ENCODE results near the gene IGFBP2.

GRCh38 chr2:216603884-216604245, 29.4 kb upstream of the IGFBP2 start:
- no peak for TF ChIP-seq ZNF639 (CRISPR knock-in tag; conservative IDR thresholded peaks at IDR 0.05 in 1 of 2, IDR thresholded peaks at IDR 0.05 in 1 of 2)
- TF ChIP-seq POLR2A (conservative IDR thresholded peaks at IDR 0.05): no peak
- TF ChIP-seq DDX20 (tag; IDR thresholded peaks at IDR 0.05; ENCODE audit: low read depth): no peak
- no peak for TF ChIP-seq NR1H2 (CRISPR knock-in tag; IDR thresholded peaks at IDR 0.05)
- TF ChIP-seq FOXP1 (CRISPR knock-in tag; IDR thresholded peaks at IDR 0.05): no peak
- TF ChIP-seq CHCHD3 (CRISPR knock-in tag; IDR thresholded peaks at IDR 0.05): no peak
- no peak for TF ChIP-seq ZNF407 (IDR thresholded peaks at IDR 0.05; ENCODE audit: low read depth)
- no peak for TF ChIP-seq SP1 (CRISPR knock-in tag; IDR thresholded peaks at IDR 0.05)
- no peak for TF ChIP-seq ZNF12 (CRISPR knock-in tag; IDR thresholded peaks at IDR 0.05)
- TF ChIP-seq CTCF (IDR thresholded peaks at IDR 0.05 in 2 of 3, conservative IDR thresholded peaks at IDR 0.05 in 1 of 3; ENCODE audit: insufficient read depth in 2 of 3, low read depth in 1 of 3, low read length in 3 of 3): no peak
- no peak for TF ChIP-seq CREM (IDR thresholded peaks at IDR 0.05; ENCODE audit: low read depth)
- no peak for TF ChIP-seq CLOCK (CRISPR knock-in tag; IDR thresholded peaks at IDR 0.05; ENCODE audit: borderline replicate concordance)
- no peak for TF ChIP-seq MLX (CRISPR knock-in tag; conservative IDR thresholded peaks at IDR 0.05)
- no peak for TF ChIP-seq PRMT5 (CRISPR knock-in tag; IDR thresholded peaks at IDR 0.05)
